NCI-H2196 treated with DMSO at 0.1 percent for 48 hours (cell line): Measurements from ENCODE around the gene CDC42BPA.

Experiments
- DNase-seq: peaks from one replicate; lab custom pipeline; 2025; ENCODE audit not compliant: unreplicated experiment; lab: John Stamatoyannopoulos, UW

The CDC42BPA gene

DNA sequence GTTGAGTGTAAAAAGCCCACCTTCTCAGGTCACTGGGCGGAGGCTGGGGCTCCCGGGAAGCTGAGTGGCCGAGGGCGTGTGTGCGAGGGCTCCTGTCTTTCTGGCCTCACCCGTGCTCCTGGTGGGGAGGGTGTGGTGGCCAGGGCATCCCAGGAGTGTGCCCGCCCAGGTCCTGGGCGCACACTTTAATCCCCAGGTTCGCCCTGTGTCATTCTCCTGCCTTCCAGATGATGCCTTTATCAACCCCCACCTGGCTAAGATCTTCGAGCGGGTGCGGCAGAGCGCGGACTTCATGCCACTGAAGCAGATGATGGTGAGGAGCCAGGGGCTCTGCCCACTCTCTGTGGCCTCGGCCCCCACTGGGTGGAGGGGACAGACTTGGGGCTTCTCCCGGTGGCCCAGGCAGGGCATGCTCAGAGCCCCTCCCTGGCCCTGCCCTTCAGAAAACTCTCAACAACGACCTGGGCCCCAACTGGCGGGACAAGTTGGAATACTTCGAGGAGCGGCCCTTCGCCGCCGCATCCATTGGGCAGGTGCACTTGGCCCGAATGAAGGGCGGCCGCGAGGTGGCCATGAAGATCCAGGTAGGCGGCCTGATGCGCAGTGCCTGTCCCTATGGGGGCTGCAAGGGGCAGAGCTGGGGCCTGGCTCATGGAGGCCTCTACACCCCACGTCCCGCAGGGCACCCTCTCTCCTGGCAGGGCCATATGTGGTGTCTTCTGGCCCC is 335.7 kb downstream of the CDC42BPA start:
- DNase-seq, result no peak

DNA sequence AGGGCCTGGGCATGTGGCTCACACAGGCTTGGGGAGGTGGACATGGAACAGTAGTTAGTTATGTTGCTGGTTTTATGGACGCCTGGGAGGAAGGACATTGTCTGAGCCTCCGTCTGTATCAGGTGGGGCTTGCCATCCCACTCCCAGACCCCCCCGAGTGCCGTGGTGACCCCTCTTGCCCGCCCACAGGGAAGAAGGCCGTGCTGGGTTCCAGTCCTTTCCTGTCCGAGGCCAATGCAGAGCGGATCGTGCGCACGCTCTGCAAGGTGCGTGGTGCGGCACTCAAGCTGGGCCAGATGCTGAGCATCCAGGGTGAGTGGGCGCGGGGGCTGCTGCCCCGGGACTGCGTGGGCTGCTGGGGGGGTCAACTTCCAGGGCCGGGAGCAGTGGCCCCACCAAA is 336.5 kb downstream of the CDC42BPA start:
- no peak for DNase-seq

DNA sequence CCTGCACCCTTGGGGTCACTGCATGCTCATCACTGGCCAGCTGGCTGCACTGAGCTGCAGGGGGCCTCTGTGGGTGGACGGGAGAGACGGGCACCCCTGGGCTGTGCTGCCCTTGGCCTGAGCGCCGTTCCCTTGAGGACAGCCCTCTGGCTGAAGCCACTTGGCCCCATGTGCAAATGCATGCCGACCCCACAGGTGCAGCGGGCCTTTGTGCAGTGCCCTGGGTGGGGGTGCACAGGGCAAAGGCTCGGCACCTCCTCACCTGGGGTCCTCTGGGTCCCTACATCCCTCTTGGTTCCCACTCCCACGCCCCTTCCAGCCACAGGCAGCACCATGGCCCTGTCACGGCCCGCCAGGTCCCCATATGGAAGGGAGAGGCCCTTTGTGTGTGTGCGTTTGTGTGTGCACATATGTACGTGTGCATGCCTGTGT is 336.9 kb downstream of the CDC42BPA start:
- DNase-seq, result no peak

DNA sequence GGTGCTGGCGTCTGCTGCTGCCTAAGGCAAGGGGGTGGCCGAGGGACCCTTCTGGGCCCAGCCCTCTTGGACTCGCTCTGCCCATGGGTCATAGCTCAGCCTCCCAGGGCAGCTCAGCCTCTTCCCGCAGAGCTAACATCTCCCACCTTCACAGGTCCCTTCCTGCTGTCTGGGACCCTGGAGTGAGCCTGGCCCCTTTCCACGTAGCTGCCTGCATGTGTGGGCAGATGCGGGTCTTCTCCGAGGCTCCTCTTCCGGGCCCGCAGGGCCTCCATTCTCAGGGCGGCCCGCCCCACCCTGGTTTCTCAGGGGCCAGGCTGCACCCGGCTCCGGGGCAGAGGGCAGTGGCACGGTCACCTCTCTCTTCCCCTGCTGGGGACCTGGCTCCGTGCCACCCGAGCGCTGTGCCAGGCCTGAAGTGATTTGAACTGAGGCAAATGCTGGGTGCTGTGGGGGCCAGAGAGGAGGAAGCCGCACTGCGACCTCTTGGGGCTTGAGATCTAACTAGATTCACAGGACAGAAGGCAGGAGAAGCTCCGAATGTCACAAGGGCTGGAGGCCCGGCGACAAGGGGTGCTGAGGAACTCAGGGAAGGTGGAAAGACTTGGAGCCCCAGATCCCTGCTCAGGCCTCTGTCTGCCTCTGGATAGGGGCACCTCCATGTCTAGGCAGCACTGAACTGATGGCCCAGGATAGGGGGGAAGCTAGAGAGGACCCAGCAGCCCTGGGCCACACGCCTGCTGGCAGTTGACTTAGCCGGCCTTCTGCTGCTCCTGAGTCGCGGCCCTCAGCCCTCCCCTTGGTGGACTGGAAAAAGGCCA is 337.5 kb downstream of the CDC42BPA start:
- no peak for DNase-seq

DNA sequence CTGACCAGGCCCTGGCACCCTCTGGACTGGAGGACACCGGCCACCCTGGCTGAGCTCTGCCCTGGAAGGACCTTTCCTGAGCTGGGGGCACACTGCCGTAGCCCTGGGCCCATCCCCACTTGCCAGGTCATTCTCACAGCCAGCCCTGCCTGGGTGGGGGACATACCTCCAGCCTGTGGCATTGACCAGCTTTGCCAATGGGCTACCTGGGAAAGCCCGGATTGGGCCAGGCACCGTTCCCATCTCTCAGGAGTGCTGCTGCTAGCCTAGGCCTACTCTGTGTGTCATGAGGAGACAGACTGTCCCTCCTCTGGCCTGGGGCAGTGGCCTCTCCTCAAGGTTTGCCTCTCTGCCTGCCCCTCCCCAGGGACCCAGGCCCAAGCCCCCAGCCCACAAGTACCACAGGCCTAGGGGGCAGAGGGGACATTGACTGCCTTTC is 338.2 kb downstream of the CDC42BPA start:
- DNase-seq, result no peak

DNA sequence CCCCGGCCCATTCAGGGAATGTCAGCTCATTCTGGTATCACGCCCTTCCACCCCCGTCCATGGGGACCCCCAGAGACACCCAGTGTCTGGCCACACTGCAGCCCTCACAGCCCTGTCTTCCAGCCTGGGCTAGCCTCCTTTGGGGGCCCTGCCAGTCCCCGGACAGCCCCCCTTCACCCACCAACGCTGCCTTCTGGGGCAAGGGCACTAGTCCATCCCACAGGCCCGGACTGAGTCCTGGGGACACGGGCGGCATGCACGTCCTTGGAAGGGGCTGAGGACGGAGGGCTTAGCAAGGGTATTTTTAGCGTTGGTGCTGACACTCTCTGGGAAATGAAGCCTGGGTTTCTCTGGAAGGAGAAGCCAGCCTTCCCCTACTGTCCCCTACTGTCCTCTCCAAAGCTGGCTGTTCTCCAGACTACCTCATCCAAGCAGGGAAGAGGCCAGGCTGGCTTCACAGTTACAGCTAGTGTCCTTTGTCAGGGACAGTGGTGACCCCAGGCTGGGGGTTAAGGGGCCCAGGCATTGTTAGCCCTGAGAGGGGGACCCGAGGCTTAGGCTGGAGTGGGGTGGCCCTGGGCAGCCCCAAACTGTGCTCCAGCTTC is 338.7 kb downstream of the CDC42BPA start:
- DNase-seq, result no peak

DNA sequence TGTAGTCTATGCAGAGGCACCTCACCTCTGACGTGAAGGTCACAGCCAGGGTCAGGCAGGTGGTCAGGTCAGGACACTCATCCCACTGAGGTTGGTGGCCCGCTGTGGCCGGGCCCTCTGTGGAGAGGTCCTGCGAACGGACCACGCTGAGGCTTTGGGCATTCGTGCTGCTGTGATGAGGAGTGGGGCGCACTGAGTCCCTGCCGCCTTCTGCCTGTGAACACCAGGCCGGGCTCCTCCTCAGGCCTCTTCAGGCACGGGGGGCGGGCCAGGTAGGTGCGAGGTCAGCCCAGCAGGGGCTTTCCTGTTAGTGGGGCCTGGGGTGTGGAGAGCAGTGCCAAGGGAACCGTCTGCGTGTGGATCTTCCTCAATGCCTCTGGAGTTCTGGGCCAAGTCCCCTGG is 339.2 kb downstream of the CDC42BPA start:
- DNase-seq, result no peak

DNA sequence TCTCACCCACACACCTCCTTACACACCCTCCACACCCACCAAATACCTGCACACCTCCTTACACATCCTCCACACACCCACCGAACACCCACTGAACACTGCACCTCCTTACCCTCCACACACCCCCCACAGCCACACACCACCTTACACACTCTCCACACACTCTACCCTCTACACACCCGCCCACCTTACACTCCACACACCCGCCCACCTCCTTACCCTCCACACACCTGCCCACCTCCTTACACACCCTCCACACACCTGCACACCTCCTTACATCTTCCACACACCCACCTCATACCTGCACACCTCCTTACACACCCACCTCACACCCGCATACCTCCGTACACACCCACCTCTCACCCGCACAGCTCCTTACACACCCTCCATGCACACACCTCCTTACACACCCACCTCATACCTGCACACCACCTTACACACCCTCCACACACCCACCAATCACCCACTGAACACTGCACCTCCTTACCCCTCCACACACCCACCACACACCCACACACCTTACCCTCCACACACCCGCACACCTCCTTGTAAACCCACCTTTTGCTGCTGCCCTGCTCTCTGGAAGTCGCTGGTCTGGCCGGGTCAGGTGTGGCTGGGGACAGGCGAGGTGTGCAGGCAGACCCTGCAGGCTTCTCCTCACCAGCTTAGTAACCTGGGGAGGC is 339.7 kb downstream of the CDC42BPA start:
- no peak for DNase-seq

DNA sequence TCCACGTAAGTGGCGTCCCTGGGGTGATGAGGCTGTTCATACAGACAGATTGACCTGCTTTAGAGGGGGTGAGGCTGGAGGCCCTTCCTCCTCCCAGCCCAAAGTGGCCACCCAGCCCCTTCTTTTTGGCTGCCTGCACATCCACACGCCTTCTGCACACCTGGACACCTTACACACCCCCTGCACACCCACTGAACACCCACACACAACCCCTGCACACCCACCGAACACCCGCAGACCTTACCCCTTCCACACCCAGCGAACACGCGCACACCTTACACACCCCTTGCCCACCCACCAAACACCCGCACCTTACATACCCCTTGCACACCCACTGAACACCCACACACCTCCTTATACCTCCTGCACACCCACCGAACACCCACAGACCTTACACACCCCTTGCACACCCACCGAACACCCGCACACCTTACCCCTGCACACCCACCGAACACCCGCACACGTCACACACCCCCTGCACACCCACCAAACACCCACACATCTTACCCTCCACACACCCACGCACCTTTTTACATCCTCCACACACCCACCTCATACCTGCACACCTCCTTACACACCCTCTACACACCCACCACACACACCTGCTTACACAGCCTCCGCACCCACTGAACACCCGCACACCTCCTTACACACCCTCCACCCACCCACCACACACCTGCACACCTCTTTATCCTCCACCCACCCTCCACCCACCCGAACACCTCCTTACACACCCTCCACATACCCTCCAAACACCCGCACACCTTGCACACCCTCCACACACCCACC is 340.5 kb downstream of the CDC42BPA start:
- no peak for DNase-seq

DNA sequence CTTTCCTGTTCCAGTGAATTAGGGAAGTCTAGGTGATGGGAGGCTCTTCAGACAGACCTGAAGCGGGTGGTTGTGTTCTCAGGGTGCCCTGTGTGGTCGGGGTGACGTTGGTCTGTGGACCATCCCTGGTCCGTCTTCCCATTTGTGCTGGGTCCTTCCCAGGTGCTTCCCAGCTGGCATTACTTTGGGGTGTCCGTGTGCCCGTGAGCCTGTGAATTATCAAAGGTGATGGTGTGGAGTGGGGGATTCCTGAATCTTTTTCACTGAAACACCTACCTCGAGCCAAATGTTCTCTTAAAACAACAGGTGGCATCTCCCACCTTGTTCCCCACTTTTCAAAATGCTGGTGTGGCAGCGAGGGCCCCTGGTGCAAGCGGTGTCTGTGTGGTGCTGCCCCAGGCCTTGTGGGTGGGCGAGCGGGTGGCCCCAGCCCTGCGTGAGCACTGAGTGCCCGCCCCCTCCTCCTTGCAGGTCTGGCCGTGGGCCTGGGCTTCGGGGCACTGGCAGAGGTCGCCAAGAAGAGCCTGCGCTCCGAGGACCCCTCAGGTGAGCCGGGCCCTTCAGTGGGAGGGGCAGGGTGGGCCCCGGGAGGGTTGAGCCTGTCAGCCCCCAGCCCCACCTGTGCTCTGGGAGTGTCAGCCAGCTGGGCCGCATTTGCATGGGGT is 341.2 kb downstream of the CDC42BPA start:
- no peak for DNase-seq

DNA sequence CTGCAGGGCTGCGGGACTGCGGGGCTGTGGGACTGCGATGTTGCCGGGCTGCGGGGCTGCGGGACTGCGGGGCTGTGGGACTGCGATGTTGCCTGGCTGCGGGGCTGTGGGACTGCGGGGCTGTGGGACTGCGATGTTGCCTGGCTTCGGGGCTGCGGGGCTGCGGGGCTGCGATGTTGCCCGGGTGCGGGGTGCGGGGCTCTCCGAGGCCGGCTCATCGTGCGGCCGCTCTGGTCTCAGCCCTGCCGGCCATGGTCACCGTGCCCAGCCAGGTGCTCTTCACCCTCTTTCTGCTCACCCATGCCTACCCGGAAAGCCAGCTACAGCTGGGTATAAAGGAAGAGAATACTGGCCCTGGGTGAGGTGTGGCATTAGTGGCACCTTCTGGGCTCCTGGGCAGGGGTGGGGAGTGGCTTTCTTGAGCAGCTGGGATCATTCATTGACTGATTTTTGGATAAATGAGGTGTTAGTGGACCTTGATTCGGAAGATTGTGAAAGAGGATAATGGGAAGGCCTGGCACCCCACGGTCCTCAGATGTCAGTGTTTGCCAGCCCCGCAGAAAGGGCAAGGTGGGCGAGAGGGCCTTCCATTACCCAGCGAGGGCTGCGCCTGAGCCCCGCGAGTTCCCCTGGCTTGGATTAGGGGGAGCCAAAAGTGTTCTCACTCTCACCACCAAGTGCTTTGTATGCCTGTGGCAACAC is 341.9 kb downstream of the CDC42BPA start:
- no peak for DNase-seq

DNA sequence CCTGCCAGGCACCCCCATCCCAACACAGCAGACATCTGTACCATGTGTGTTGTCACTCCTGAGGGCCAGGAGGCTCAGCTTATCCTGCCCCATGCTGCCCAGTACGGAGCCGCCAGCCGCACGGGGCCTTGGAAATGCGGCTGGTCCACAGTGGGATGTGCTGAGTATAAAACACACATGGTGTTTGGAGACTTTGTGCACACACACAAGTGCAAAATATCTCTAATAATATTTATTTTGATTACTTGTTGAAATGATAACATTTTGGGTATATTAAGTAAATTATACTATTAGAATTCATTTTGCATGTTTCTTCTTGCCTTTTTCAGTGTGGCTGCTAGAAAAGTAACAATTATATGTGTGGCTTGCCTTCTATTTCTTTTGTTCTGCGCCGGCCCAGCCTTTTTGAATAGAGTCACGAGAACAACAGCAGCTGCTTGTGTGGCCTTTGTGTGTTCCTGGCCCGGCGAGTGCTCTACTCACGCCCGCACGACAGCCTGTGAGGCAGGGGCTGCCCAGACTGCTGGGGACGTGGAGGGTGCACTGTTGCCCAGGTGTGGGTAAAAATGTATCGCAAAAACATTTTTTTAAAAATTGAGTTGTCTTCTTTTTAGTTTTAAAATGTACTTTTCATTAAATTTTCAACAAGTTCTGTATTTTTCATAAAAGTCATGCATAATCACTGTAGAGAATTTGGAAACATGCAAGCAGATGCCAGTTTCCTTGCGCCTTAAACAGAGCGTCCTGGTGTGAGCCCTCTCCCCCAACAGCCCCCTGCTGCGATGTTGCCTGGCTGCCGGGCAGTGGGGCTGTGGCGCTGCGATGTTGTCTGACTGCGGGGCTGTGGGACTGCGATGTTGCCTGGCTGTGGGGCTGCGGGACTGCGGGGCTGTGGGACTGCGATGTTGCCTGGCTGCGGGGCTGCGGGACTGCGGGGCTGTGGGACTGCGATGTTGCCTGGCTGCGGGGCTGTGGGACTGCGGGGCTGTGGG is 342.7 kb downstream of the CDC42BPA start:
- no peak for DNase-seq

DNA sequence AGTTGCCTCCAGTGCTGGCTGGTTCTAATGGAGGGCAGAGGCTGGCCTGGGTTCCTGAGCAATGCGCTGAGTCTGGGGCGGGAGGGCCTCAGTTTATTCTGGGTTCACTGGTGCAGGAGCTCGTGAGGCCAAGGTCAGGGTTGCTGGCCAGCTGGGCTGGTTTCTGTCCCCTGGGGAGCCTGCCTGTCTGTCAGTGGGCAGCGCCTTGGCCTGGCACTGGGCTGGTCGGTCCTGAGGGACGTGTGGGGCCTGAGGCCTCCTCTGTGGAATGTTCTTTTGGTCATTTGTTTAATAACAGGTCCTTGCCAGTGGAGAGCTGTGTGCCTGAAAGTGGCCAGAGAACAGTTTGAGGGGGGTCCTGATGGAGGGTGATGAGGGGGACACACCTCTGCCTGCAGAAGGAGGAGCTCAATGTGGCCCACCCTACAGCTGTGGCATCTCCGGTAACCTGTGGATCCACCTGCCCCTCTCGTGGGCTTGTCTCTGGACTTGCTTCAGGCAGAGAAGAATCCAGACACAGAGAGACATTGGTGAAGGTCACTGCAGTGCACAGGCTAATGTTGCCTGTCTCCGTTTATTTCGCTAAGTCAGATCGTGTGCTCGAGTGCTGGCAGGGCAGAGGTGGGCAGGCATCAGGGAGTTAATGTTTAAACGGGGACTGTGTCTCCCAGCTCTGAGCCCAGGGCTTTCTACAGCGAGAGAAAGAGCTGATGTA is 343.6 kb downstream of the CDC42BPA start:
- DNase-seq, result no peak

DNA sequence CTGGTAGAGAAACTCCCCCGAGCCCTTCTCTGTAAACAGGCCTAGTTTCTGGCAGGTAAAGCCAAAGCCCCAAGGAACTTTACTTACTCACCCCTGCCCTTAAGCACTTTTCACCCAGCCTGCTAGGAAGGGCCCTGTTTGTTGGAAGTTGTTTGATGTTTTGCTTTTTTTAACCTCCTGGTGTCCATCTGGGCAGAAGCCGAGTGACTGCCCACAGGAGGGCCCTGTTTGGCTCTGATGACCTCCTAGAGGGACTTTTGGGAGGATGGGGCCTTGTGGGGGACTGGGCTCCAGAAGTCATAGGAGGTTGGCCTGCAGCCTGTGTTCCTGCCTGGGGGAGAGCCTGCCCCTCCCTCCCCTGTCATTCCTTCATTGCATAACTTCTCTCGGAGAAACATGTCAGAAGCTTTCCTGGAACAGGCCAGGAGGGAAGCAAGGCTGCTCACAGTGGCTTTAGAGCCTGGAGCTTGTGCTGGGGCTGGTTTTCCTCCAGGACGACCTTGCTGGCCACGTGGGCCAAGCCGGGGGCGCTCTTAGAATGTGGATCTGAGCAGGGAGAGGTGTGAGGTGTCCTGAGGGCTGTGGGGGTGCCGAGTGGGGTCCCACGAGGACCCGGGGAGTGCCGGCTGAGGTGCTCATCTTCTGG is 344.3 kb downstream of the CDC42BPA start:
- DNase-seq, result no peak

DNA sequence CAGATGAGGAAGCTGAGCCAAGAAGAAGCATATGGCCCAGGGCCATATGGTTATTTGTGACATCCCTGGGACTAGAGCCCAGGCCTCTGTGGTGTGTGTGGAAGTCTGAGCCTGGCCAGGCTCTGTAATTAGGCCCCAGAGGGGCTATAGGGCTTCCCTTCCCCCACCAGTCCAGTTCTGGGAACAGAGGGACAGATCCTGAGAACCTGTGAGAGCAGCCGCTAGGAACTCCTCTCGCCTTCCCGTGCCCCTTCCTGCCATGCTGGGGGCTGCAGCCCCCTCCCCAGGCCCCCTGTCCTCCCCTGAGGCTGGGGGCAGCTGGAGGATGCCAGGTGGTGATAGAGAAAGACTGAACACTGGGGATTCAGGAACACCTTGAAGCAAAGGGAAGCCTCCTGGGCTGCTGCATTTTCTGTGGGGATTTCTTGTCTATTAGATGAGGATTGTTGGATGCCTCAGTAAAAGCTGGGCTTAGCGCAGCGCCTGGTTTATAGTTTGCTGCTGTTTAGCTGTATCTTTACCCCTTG is 344.9 kb downstream of the CDC42BPA start:
- no peak for DNase-seq

DNA sequence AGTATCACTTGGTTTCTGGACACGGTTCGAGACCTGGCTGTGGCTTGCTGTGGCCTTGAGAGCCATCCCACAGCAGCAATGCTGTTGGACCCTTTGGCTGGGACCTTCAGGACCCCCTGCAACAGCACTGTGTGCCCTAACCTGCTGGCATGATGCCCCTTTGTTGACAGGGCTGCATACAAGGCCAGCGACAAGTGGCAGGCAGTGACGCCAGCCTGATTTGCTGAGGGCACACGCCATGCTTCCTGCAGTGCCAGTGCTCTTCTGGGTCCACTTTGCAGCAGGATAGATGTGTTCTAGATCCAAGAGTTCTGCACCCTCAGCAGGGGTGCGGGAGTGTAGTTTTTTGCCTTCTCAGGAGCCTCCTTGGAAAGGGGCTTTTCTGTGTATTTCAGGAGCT is 345.4 kb downstream of the CDC42BPA start:
- no peak for DNase-seq

DNA sequence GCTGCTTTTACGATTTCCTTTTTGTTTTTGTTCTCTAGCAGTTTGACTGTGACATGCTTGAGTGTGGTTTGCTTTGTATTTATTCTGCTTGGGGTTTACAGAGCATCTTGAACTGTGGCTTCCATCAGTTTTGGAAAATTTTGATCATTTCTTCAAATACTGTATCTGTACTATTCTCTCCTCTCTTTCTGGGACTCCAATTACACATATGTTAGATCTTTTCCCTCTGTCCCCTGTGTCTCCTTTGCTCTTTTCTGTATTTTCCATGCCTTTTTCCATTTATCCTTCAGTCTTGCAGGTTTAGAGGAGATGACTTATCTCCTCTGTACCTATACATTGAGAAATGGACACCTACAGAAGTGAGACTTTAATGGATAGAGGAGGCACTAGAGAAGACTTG is 346.5 kb downstream of the CDC42BPA start:
- no peak for DNase-seq
